HAP-1 (cell line): ENCODE measurements around the gene ARHGAP42.

Experiments used
- DNase-seq, 2 experiments: peaks; one replicate each; pipeline ENCODE4 v3.0.0-alpha.2; 2016 to 2020; ENCODE audit warnings: low spot score in 2 of 2
- H3K27me3 ChIP-seq: fragments of 250-450 bp; sonication (Bioruptor Pico); 2 replicates; pipeline ENCODE4 v1.5.1; 2020; ENCODE audit warnings: low read depth, mild to moderate bottlenecking, moderate library complexity
- H3K36me3 ChIP-seq: fragments of 250-450 bp; sonication (Bioruptor Pico); replicated peaks from 2 replicates; pipeline ENCODE4 v1.5.1; 2020; ENCODE audit warnings: mild to moderate bottlenecking
- H3K4me1 ChIP-seq: fragments of 250-450 bp; sonication (Bioruptor Pico); 2 replicates; pipeline ENCODE4 v1.5.1; 2020; ENCODE audit warnings: mild to moderate bottlenecking
- H3K4me3 ChIP-seq: fragments of 250-450 bp; sonication (Bioruptor Pico); 2 replicates; pipeline ENCODE4 v1.5.1; 2020; ENCODE audit warnings: mild to moderate bottlenecking, moderate library complexity
- H3K9me3 ChIP-seq: fragments of 250-450 bp; sonication (Bioruptor Pico); 2 replicates; pipeline ENCODE4 v1.5.1; 2020; ENCODE audit warnings: mild to moderate bottlenecking, moderate library complexity
- in situ Hi-C: fragments of 300-500 bp; cut with MboI; formaldehyde crosslinking; loops from 3 replicates; pipeline ENCODE4 v1.14.3; 2020; ENCODE audit warnings: low sequenced_read_pairs, inconsistent platforms, mixed read lengths

The ARHGAP42 gene

GRCh38 chr11:100671471-100671870 lies 15.6 kb upstream of the ARHGAP42 start:
- DNase-seq, result no peak
- in situ Hi-C loops, result no loop called here
- H3K27me3 ChIP-seq, result no peaks in the 10 kb centered on the region
- no peak overlapping the region for H3K4me3 ChIP-seq
- H3K4me1 ChIP-seq, result 0 out of 2 replicates have a peak, but pooled peaks cover 2% of the 10 kb centered on the region
- H3K36me3 ChIP-seq, result no peaks in the 10 kb centered on the region
- no peaks in the 10 kb centered on the region for H3K9me3 ChIP-seq

GRCh38 chr11:100672498-100673033 lies 14.5 kb upstream of the ARHGAP42 start:
- Histone ChIP-seq H3K36me3 (no peaks in the 10 kb centered on the region), H3K9me3 (no peaks in the 10 kb centered on the region), H3K4me3 (no peak overlapping the region), H3K27me3 (no peaks in the 10 kb centered on the region), H3K4me1 (0 out of 2 replicates have a peak, but pooled peaks cover 2% of the 10 kb centered on the region)
- in situ Hi-C loops, result no loop called here
- DNase-seq, result no peak

- Histone ChIP-seq H3K27me3 (no peaks in the 10 kb centered on the region), H3K4me1 (0 out of 2 replicates have a peak, but pooled peaks cover 2% of the 10 kb centered on the region), H3K9me3 (no peaks in the 10 kb centered on the region), H3K36me3 (no peaks in the 10 kb centered on the region), H3K4me3 (no peak overlapping the region)
- in situ Hi-C loops, result no loop called here
- DNase-seq, result no peak
These were observed 14.0 kb upstream of the ARHGAP42 start for GRCh38 chr11:100673063-100673462.

DNA sequence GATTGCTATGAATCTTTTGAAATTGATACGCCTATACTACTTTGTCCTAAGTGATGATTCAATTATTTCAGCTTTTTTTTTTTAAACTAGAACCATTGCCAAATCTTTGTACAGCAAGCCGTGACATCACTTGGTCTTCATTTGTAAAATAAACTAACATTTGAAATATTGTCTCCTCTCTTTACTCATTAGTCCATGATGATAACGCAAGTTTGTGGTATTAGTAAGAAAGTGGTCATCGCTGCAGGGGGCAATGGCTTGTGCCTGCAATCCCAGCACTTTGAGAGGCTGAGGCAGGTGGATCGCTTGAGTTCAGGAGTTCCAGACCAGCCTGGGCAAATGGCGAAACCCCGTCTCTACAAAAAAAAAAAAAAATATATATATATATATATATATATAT lies 12.9 kb upstream of the ARHGAP42 start:
- no peak overlapping the region for H3K4me3 ChIP-seq
- no peak for DNase-seq
- in situ Hi-C loops, result no loop called here
- H3K4me1 ChIP-seq, result 0 out of 2 replicates have a peak, but pooled peaks cover 2% of the 10 kb centered on the region
- no peaks in the 10 kb centered on the region for H3K36me3 ChIP-seq
- H3K9me3 ChIP-seq, result no peaks in the 10 kb centered on the region
- no peaks in the 10 kb centered on the region for H3K27me3 ChIP-seq

DNA sequence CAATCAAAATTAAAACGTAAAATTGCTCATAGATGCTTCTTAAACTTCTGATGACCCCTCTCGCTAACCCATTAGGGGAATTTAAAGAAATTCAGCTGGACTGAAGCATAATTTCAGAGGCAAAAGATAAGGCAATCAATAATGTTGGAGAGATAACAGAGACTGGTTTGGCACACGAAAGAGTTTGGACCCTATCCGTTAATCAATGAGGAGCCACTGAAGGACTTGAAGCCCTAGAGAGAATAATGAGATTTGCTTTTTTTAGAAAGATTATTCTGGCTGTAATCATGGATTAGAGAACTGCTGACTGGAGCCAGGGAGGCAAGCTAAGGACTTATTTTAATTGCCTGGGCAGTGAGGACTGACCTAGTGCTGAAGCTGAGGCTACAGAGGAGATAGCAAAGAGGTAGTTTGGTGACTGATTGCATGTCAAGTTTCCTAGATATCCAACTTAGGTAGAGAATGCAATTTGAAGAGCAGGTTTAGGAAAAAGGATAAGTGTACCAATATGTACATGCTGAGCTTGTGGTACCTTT lies 11.9 kb upstream of the ARHGAP42 start:
- Histone ChIP-seq H3K27me3 (no peaks in the 10 kb centered on the region), H3K36me3 (no peaks in the 10 kb centered on the region), H3K4me1 (0 out of 2 replicates have a peak, but pooled peaks cover 2% of the 10 kb centered on the region), H3K9me3 (no peaks in the 10 kb centered on the region), H3K4me3 (no peak overlapping the region)
- in situ Hi-C loops, result no loop called here
- DNase-seq, result no peak

DNA sequence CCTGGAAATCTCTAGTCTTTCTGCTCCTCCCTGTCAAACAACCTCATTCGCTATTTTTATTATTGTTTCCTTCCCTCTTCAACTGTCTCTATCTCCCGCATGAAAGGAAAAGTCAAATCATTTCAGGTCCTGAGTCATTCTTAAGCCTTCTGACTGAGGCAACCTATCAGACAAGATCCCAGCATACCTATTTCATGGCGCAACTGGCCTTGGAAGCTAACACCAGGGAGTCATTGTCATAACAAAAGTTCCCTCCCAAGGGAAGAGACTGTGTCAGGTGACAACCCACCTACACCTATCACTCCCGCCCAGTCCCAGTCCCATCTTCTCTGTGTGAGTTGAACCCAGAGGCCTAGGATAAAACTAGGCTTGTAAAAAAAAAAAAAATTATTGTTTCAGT lies 10.2 kb upstream of the ARHGAP42 start:
- Histone ChIP-seq H3K27me3 (no peaks in the 10 kb centered on the region), H3K4me3 (no peak overlapping the region), H3K9me3 (no peaks in the 10 kb centered on the region), H3K36me3 (no peaks in the 10 kb centered on the region), H3K4me1 (0 out of 2 replicates have a peak, but pooled peaks cover 2% of the 10 kb centered on the region)
- in situ Hi-C loops, result no loop called here
- DNase-seq, result no peak

GRCh38 chr11:100677796-100678195 lies 9.3 kb upstream of the ARHGAP42 start:
- H3K4me3 ChIP-seq, result no peak overlapping the region
- in situ Hi-C loops, result no loop called here
- no peaks in the 10 kb centered on the region for H3K4me1 ChIP-seq
- no peaks in the 10 kb centered on the region for H3K36me3 ChIP-seq
- no peaks in the 10 kb centered on the region for H3K27me3 ChIP-seq
- H3K9me3 ChIP-seq, result no peaks in the 10 kb centered on the region
- DNase-seq, result no peak

DNA sequence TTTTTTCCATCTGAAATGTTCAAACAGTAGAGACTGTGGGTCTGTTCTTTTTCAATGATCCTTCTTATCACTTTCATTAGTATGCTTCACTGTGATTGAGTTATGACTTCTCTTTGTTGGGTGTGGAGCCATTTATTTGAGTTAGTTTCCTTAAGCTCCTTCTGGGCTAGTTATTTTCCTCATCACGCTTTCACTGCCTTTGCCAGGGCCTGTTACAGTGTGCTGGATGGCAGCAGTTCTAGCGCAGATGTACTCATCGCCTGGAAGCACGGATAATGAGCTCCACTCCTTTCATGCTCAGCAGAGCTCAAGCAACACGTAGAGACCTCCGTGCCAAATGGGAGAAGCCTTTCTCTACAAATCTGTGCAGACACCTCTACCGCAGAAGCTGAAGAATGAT lies 7.0 kb upstream of the ARHGAP42 start:
- H3K4me1 ChIP-seq, result no peaks in the 10 kb centered on the region
- H3K36me3 ChIP-seq, result no peaks in the 10 kb centered on the region
- no peaks in the 10 kb centered on the region for H3K9me3 ChIP-seq
- DNase-seq, result no peak
- in situ Hi-C loops, result no loop called here
- no peaks in the 10 kb centered on the region for H3K27me3 ChIP-seq
- H3K4me3 ChIP-seq, result no peak overlapping the region

GRCh38 chr11:100681064-100681502 lies 6.0 kb upstream of the ARHGAP42 start:
- DNase-seq, result peak in 1 of 2 experiments; percentile 61
- Histone ChIP-seq H3K4me3 (no peak overlapping the region), H3K27me3 (no peaks in the 10 kb centered on the region), H3K9me3 (no peaks in the 10 kb centered on the region), H3K36me3 (no peaks in the 10 kb centered on the region), H3K4me1 (no peaks in the 10 kb centered on the region)
- in situ Hi-C loops, result no loop called here

GRCh38 chr11:100682247-100682969 lies 4.7 kb upstream of the ARHGAP42 start:
- Histone ChIP-seq H3K9me3 (no peaks in the 10 kb centered on the region), H3K36me3 (no peaks in the 10 kb centered on the region), H3K4me3 (no peak overlapping the region), H3K4me1 (no peaks in the 10 kb centered on the region), H3K27me3 (no peaks in the 10 kb centered on the region)
- peak in 1 of 2 experiments; percentile 18 for DNase-seq
- in situ Hi-C loops, result no loop called here

DNA sequence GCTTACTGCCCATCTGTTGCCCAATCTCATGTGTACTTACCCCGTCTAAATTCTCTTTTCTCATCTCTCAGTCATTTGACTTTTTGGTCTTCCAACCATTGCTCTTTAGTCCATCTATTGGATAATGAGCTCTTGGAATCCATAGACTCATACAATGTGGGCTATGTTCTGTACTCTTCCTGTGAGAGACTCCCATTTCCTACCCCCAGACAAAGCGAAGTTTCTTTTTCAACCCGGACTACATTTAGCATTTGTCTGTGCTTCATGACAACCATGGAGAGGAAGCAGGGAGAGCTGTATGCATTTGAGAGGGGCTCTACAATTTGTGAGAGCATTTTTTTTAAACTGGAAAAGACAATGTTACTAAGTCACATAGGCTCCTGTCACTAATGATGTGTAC lies 4.0 kb upstream of the ARHGAP42 start:
- H3K9me3 ChIP-seq, result no peaks in the 10 kb centered on the region
- H3K4me1 ChIP-seq, result peaks cover under 1% of the 10 kb centered on the region
- DNase-seq, result no peak
- no peaks in the 10 kb centered on the region for H3K27me3 ChIP-seq
- in situ Hi-C loops, result no loop called here
- no peaks in the 10 kb centered on the region for H3K36me3 ChIP-seq
- H3K4me3 ChIP-seq, result no peak overlapping the region

DNA sequence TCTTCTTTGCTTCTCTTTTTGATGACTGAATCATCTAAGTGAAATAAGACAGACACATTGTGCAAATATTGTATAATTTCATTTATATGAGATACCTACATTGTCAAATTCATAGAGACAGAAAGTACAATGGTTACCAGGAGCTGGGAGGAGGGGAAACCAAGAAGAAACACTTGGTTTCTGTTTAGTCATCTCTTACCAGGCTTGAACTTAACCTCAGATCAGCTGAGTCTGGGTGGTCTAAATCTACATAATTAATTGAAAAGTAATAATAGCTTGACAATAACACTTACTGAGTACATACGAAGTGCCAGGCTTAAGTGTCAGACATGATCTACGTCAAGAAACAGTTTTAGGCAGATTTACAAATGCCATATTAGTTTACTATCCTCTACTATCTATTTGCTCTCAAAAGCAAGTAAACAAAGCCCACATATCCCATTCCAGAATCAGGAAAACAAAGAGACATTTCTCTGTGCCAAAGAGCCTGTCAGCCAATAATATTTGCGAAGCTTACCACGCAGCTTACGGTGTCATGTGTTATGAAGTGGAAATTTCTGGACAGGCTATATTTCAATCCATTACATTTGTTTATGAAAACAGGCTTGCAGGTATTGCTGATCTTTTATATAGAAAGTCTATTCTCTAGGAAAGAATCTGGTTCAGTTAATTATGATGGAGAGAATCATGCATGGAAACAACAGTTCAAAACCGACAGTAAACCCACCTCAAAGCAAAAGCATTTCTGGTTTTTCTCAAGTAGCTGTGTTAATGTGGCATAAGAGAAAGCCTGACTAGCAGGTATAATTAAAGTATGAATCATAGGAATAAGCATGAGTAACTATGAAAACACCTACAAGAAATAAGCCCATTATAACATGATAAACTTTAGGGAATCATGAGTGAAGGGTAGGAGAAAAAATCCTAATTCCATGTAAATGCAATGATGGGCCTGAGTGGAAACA lies 2.7 kb upstream of the ARHGAP42 start:
- no peak for DNase-seq
- Histone ChIP-seq H3K9me3 (no peaks in the 10 kb centered on the region), H3K27me3 (no peaks in the 10 kb centered on the region), H3K4me3 (no peak overlapping the region), H3K4me1 (peaks cover 4% of the 10 kb centered on the region), H3K36me3 (no peaks in the 10 kb centered on the region)
- in situ Hi-C loops, result no loop called here

GRCh38 chr11:100686476-100687053 lies 523 bp upstream of the ARHGAP42 start:
- no peaks in the 10 kb centered on the region for H3K9me3 ChIP-seq
- no peak for DNase-seq
- in situ Hi-C loops, result no loop called here
- H3K27me3 ChIP-seq, result no peaks in the 10 kb centered on the region
- H3K4me1 ChIP-seq, result peaks cover 4% of the 10 kb centered on the region
- peak overlapping the region; percentile 65 for H3K4me3 ChIP-seq
- H3K36me3 ChIP-seq, result no peaks in the 10 kb centered on the region
